Medulla oblongata (tissue), 1 donor: ENCODE results near the gene ASB13.
A peak's percentile ranks its signal among the peaks of the same experiment; 100 is the strongest.
"Not testable (repeated sequence)": the region's sequence is repeated elsewhere in the genome, so short reads cannot be mapped to it uniquely, and the experiment has no call there.

Experiments used
- DNase-seq: peaks from one replicate; pipeline ENCODE4 v3.0.0-alpha.2; 2015; ENCODE audit errors: extremely low spot score

The ASB13 gene

GRCh38 chr10:5623081-5623748, 43.2 kb downstream of the ASB13 start:
- peak; percentile 83 for DNase-seq

- no peak for DNase-seq
Measured at GRCh38 chr10:5622186-5622960, 44.0 kb downstream of the ASB13 start.

GRCh38 chr10:5621371-5621770, 45.0 kb downstream of the ASB13 start:
- DNase-seq, result not testable (repeated sequence)

GRCh38 chr10:5620966-5621365, 45.4 kb downstream of the ASB13 start:
- DNase-seq, result no peak

- DNase-seq, result no peak
Measured at GRCh38 chr10:5620223-5620721, 46.1 kb downstream of the ASB13 start.

- DNase-seq, result no peak
Measured at GRCh38 chr10:5619362-5620211, 46.8 kb downstream of the ASB13 start.

GRCh38 chr10:5618829-5619228, 47.6 kb downstream of the ASB13 start:
- DNase-seq, result no peak

- DNase-seq, result no peak
Measured at GRCh38 chr10:5618042-5618441, 48.4 kb downstream of the ASB13 start.

- DNase-seq, result no peak
Measured at GRCh38 chr10:5617521-5617920, 48.9 kb downstream of the ASB13 start.

- DNase-seq, result no peak
Measured at GRCh38 chr10:5616836-5617235, 49.6 kb downstream of the ASB13 start.

GRCh38 chr10:5616046-5616445, 50.3 kb downstream of the ASB13 start:
- no peak for DNase-seq

GRCh38 chr10:5615316-5615715, 51.1 kb downstream of the ASB13 start:
- DNase-seq, result no peak

GRCh38 chr10:5614155-5614721, 52.2 kb downstream of the ASB13 start:
- no peak for DNase-seq

- DNase-seq, result no peak
Measured at GRCh38 chr10:5613481-5614154, 52.8 kb downstream of the ASB13 start.

GRCh38 chr10:5611899-5612680, 54.3 kb downstream of the ASB13 start:
- DNase-seq, result no peak

GRCh38 chr10:5609952-5610616, 56.3 kb downstream of the ASB13 start:
- DNase-seq, result no peak

GRCh38 chr10:5608608-5609220, 57.7 kb downstream of the ASB13 start:
- no peak for DNase-seq

GRCh38 chr10:5607594-5607993, 58.8 kb downstream of the ASB13 start:
- DNase-seq, result no peak

GRCh38 chr10:5606864-5607263, 59.5 kb downstream of the ASB13 start:
- no peak for DNase-seq

GRCh38 chr10:5606321-5606720, 60.1 kb downstream of the ASB13 start:
- no peak for DNase-seq
